ENCODE data around the gene TCERG1. TPM values are rescaled to one million over a fixed set of nuclear protein-coding genes. Genes with fewer than 3 reads are reported as not detected.

Gene TCERG1
- polyA plus RNA-seq, 1 of the 3 experiments (the other 2 are of a cell fraction), result 38.5 TPM

GRCh38 chr5:146514575-146514974 is 67.4 kb downstream of the TCERG1 start:
- POLR2A ChIA-PET, result no interaction called here
- no peaks in the 10 kb centered on the region for H3K9me2 ChIP-seq
- no peak for DNase-seq
- H3K79me2 ChIP-seq (ENCODE audit: insufficient read depth), result no peaks in the 10 kb centered on the region
- no peak overlapping the region for H3K27ac ChIP-seq (ENCODE audit: low read depth in 2 of 2, low read length in 1 of 2)
- H3K9ac ChIP-seq, result no peak overlapping the region
- H3K4me2 ChIP-seq, result no peak overlapping the region
- no peak overlapping the region for H2AFZ ChIP-seq (ENCODE audit: low read depth)
- no peaks in the 10 kb centered on the region for H3K4me1 ChIP-seq (ENCODE audit: control insufficient read depth in 1 of 2, insufficient read depth in 2 of 2, low read depth in 1 of 2, low read length in 1 of 2)
- H3K4me3 ChIP-seq (ENCODE audit: low read depth in 2 of 2, low read length in 1 of 2), result no peak overlapping the region
- H3K36me3 ChIP-seq (replicated peaks in 1 of 2; ENCODE audit: control insufficient read depth in 1 of 2, insufficient read depth in 2 of 2, low read length in 1 of 2), result peaks cover 37 to 40% of the 10 kb centered on the region in 2 experiments
- no peaks in the 10 kb centered on the region for H4K20me1 ChIP-seq (ENCODE audit: insufficient read depth)
- no peaks in the 10 kb centered on the region for H3K27me3 ChIP-seq (ENCODE audit: insufficient read depth)
- peaks cover 12% of the 10 kb centered on the region for H3F3A ChIP-seq (replicated peaks; ENCODE audit: insufficient read depth)
- TF ChIP-seq REST (IDR thresholded peaks at IDR 0.05; ENCODE audit: low read depth, low read length) (no peak), ELF1 (IDR thresholded peaks at IDR 0.05) (no peak)
- H3K9me3 ChIP-seq, result no peaks in the 10 kb centered on the region
- 100% methylated on average over 1 of the region's 1 CpG for WGBS (ENCODE audit: low lambda C conversion rate)
- CTCF ChIA-PET, result interaction anchor here (5.2 kb wide), 1 partner anchor 18 kb away, joined by 24 read pairs; no protein-coding TSS in a partner anchor

- no peaks in the 10 kb centered on the region for H4K20me1 ChIP-seq (ENCODE audit: insufficient read depth)
- H3F3A ChIP-seq (replicated peaks; ENCODE audit: insufficient read depth), result peaks cover 12% of the 10 kb centered on the region
- TF ChIP-seq SIN3A (IDR thresholded peaks at IDR 0.05; ENCODE audit: borderline replicate concordance, low read depth, low read length), result no peak
- no peak for TF ChIP-seq MEF2A (IDR thresholded peaks at IDR 0.05; ENCODE audit: borderline replicate concordance, low read depth)
- TF ChIP-seq TAF1 (IDR thresholded peaks at IDR 0.05; ENCODE audit: borderline replicate concordance, low read depth, low read length), result no peak
- no peak for TF ChIP-seq MXI1 (IDR thresholded peaks at IDR 0.05; ENCODE audit: low read depth, low read length)
- no peak for TF ChIP-seq JUND (IDR thresholded peaks at IDR 0.05)
- TF ChIP-seq EP300 (IDR thresholded peaks at IDR 0.05; ENCODE audit: borderline replicate concordance in 1 of 2, low read depth in 1 of 2, low read length in 1 of 2), result no peak
- no peak for TF ChIP-seq NRF1 (IDR thresholded peaks at IDR 0.05; ENCODE audit: low read depth, low read length)
- no peak for TF ChIP-seq RCOR1 (IDR thresholded peaks at IDR 0.05; ENCODE audit: low read length)
- no peak for TF ChIP-seq FOXM1 (IDR thresholded peaks at IDR 0.05; ENCODE audit: low read depth)
- H3K27me3 ChIP-seq (ENCODE audit: insufficient read depth), result no peaks in the 10 kb centered on the region
- H3K9me2 ChIP-seq, result no peaks in the 10 kb centered on the region
- no peak overlapping the region for H2AFZ ChIP-seq (ENCODE audit: low read depth)
- H3K4me3 ChIP-seq (ENCODE audit: low read depth in 2 of 2, low read length in 1 of 2), result no peak overlapping the region
- ChIA-PET POLR2A (interaction anchor here (0.8 kb wide), 1 partner anchor 17 kb away, joined by 3 read pairs; no protein-coding TSS in a partner anchor), CTCF (interaction anchor here (1.2 to 5.2 kb wide), 2 partner anchors 17 to 673 kb away, joined by 3 to 24 read pairs; no protein-coding TSS in a partner anchor)
- no peaks in the 10 kb centered on the region for H3K4me1 ChIP-seq (ENCODE audit: control insufficient read depth in 1 of 2, insufficient read depth in 2 of 2, low read depth in 1 of 2, low read length in 1 of 2)
- no peak overlapping the region for H3K4me2 ChIP-seq
- DNase-seq, result no peak
- H3K9me3 ChIP-seq, result no peaks in the 10 kb centered on the region
- 92% methylated on average over 7 of the region's 10 CpGs for WGBS (ENCODE audit: low lambda C conversion rate)
- no peaks in the 10 kb centered on the region for H3K79me2 ChIP-seq (ENCODE audit: insufficient read depth)
- peaks cover 28 to 29% of the 10 kb centered on the region in 2 experiments for H3K36me3 ChIP-seq (replicated peaks in 1 of 2; ENCODE audit: control insufficient read depth in 1 of 2, insufficient read depth in 2 of 2, low read length in 1 of 2)
- H3K9ac ChIP-seq, result no peak overlapping the region
- no peak overlapping the region for H3K27ac ChIP-seq (ENCODE audit: low read depth in 2 of 2, low read length in 1 of 2)
Measured at GRCh38 chr5:146515473-146516150, 68.5 kb downstream of the TCERG1 start.

Measured in SK-N-SH (cell line).